Type B pancreatic cell (in vitro differentiated cells): ENCODE results near the gene TP53RK. TPM values are rescaled to one million over a fixed set of nuclear protein-coding genes. Genes with fewer than 3 reads are reported as not detected.

Experiments used
- DNase-seq: peaks from one replicate; pipeline ENCODE4 v3.0.0; 2021; ENCODE audit warnings: mixed read lengths; ENCODE audit not compliant: unreplicated experiment; ENCODE audit errors: extremely low spot score
- H3K27ac Mint-ChIP-seq: 2 replicates; pipeline ENCODE4 v1.8.0; 2021; ENCODE audit warnings: mild to moderate bottlenecking, mixed read lengths
- H3K27me3 Mint-ChIP-seq: 2 replicates; pipeline ENCODE4 v1.8.0; 2021; ENCODE audit warnings: mixed read lengths
- H3K36me3 Mint-ChIP-seq: 2 replicates; pipeline ENCODE4 v1.8.0; 2021; ENCODE audit warnings: mixed read lengths
- H3K4me1 Mint-ChIP-seq: one replicate; pipeline ENCODE4 v1.8.0; 2021; ENCODE audit warnings: mixed read lengths; ENCODE audit not compliant: unreplicated experiment
- H3K4me3 Mint-ChIP-seq: 2 replicates; pipeline ENCODE4 v1.8.0; 2021; ENCODE audit warnings: mild to moderate bottlenecking, mixed read lengths
- H3K9me3 Mint-ChIP-seq: 2 replicates; pipeline ENCODE4 v1.8.0; 2021; ENCODE audit warnings: mixed read lengths
- total RNA-seq: library from RNA; stranded (reverse); gene quantifications from 2 replicates; pipeline ENCODE4 v1.2.1, GENCODE V29; 2021; ENCODE audit warnings: low replicate concordance
- TF ChIP-seq, protein P1 (sequence below): fragments of 200-600 bp; sonication (generic); conservative IDR thresholded peaks from 2 replicates; pipeline ENCODE4 v1.5.0; 2021; ENCODE audit warnings: antibody characterized with exemption, mild to moderate bottlenecking

Gene TP53RK
- total RNA-seq, 1 donor from 2014 or later: 13.6 TPM

- H3K27me3 Mint-ChIP-seq: peaks cover 11% of the 10 kb centered on the region
- DNase-seq: no peak
- no peak overlapping the region for H3K27ac Mint-ChIP-seq
- H3K4me3 Mint-ChIP-seq: no peak overlapping the region
- TF ChIP-seq, protein P1, sequence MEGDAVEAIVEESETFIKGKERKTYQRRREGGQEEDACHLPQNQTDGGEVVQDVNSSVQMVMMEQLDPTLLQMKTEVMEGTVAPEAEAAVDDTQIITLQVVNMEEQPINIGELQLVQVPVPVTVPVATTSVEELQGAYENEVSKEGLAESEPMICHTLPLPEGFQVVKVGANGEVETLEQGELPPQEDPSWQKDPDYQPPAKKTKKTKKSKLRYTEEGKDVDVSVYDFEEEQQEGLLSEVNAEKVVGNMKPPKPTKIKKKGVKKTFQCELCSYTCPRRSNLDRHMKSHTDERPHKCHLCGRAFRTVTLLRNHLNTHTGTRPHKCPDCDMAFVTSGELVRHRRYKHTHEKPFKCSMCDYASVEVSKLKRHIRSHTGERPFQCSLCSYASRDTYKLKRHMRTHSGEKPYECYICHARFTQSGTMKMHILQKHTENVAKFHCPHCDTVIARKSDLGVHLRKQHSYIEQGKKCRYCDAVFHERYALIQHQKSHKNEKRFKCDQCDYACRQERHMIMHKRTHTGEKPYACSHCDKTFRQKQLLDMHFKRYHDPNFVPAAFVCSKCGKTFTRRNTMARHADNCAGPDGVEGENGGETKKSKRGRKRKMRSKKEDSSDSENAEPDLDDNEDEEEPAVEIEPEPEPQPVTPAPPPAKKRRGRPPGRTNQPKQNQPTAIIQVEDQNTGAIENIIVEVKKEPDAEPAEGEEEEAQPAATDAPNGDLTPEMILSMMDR: no peak
- H3K9me3 Mint-ChIP-seq: no peaks in the 10 kb centered on the region
- no peaks in the 10 kb centered on the region for H3K4me1 Mint-ChIP-seq
- H3K36me3 Mint-ChIP-seq: no peaks in the 10 kb centered on the region
Measured at GRCh38 chr20:46642969-46643343, 46.3 kb downstream of the TP53RK start.

- no peaks in the 10 kb centered on the region for H3K4me1 Mint-ChIP-seq
- TF ChIP-seq, protein P1: no peak
- no peaks in the 10 kb centered on the region for H3K9me3 Mint-ChIP-seq
- no peak overlapping the region for H3K27ac Mint-ChIP-seq
- no peaks in the 10 kb centered on the region for H3K36me3 Mint-ChIP-seq
- H3K27me3 Mint-ChIP-seq: peaks cover 8% of the 10 kb centered on the region
- DNase-seq: peak; percentile 44
- H3K4me3 Mint-ChIP-seq: no peak overlapping the region
Measured at GRCh38 chr20:46642265-46642968, 46.8 kb downstream of the TP53RK start.

- Mint-ChIP-seq H3K4me3 (no peak overlapping the region), H3K4me1 (no peaks in the 10 kb centered on the region), H3K36me3 (no peaks in the 10 kb centered on the region), H3K9me3 (no peaks in the 10 kb centered on the region), H3K27me3 (peaks cover 5% of the 10 kb centered on the region), H3K27ac (no peak overlapping the region)
- TF ChIP-seq, protein P1: no peak
- peak; percentile 13 for DNase-seq
Measured at GRCh38 chr20:46641424-46641823, 47.8 kb downstream of the TP53RK start.

GRCh38 chr20:46640536-46641311 lies 48.5 kb downstream of the TP53RK start:
- Mint-ChIP-seq H3K27me3 (peaks cover 3% of the 10 kb centered on the region), H3K4me3 (no peak overlapping the region), H3K4me1 (no peaks in the 10 kb centered on the region), H3K36me3 (no peaks in the 10 kb centered on the region), H3K27ac (no peak overlapping the region), H3K9me3 (peaks cover 5% of the 10 kb centered on the region)
- DNase-seq: peak; percentile 51
- TF ChIP-seq, protein P1: no peak

DNA sequence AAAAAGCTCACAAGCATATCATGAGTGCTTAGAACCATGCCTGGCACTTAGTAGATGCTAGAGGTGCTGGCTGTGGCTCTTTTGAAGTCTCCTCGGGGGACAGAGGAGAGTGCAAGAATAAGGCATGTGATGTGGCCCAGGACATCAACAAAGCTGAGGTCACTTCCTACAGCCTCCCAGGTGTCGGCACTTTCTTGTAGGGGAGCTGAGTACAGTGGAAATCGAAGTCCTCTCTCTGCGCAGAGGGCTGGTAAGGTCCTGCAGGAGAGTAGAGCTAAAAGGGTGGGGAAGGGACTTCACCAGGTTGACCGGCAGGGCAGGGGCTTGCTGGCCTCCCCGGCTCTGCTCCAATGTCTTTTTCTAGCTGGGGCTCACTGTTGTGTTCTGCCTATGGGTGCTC lies 49.2 kb downstream of the TP53RK start:
- H3K4me3 Mint-ChIP-seq: no peak overlapping the region
- H3K36me3 Mint-ChIP-seq: no peaks in the 10 kb centered on the region
- H3K27ac Mint-ChIP-seq: no peak overlapping the region
- H3K4me1 Mint-ChIP-seq: no peaks in the 10 kb centered on the region
- H3K27me3 Mint-ChIP-seq: peaks cover 3% of the 10 kb centered on the region
- H3K9me3 Mint-ChIP-seq: peaks cover 9% of the 10 kb centered on the region
- DNase-seq: no peak
- TF ChIP-seq, protein P1: no peak
